Rectal smooth muscle tissue (tissue), 1 donor: ENCODE measurements around the gene SNRPD3.
"Not testable (repeated sequence)": the region's sequence is repeated elsewhere in the genome, so short reads cannot be mapped to it uniquely, and the experiment has no call there.

ENCODE experiments used
- H3K27ac ChIP-seq: one replicate; pipeline ENCODE4 v1.7.0; 2013; ENCODE audit warnings: low read depth, low read length, inconsistent platforms
- H3K27me3 ChIP-seq: one replicate; pipeline ENCODE4 v1.7.0; 2013; ENCODE audit warnings: low read length; ENCODE audit not compliant: control insufficient read depth, insufficient read depth
- H3K36me3 ChIP-seq: one replicate; pipeline ENCODE4 v1.7.0; 2013; ENCODE audit warnings: low read length; ENCODE audit not compliant: control insufficient read depth, insufficient read depth
- H3K4me1 ChIP-seq: one replicate; pipeline ENCODE4 v1.7.0; 2013; ENCODE audit warnings: low read length; ENCODE audit not compliant: control insufficient read depth, insufficient read depth
- H3K4me3 ChIP-seq: one replicate; pipeline ENCODE4 v1.7.0; 2013; ENCODE audit warnings: low read length
- H3K9ac ChIP-seq: one replicate; pipeline ENCODE4 v1.7.0; 2013; ENCODE audit warnings: low read length

SNRPD3 gene

GRCh38 chr22:24601217-24602104 lies 45.7 kb downstream of the SNRPD3 start:
- H3K9ac ChIP-seq: no peak overlapping the region
- H3K27me3 ChIP-seq: no peaks in the 10 kb centered on the region
- H3K27ac ChIP-seq: no peak overlapping the region
- no peak overlapping the region for H3K4me3 ChIP-seq
- H3K36me3 ChIP-seq: no peaks in the 10 kb centered on the region
- no peaks in the 10 kb centered on the region for H3K4me1 ChIP-seq

GRCh38 chr22:24602105-24602749 lies 46.4 kb downstream of the SNRPD3 start:
- H3K27me3 ChIP-seq, H3K9ac ChIP-seq, H3K4me1 ChIP-seq, H3K4me3 ChIP-seq, H3K36me3 ChIP-seq, H3K27ac ChIP-seq: not testable (repeated sequence)

- H3K36me3 ChIP-seq, H3K27me3 ChIP-seq, H3K4me1 ChIP-seq, H3K9ac ChIP-seq, H3K4me3 ChIP-seq: not testable (repeated sequence)
- peak within 1 kb of the TSS; percentile 24 for H3K27ac ChIP-seq
These were observed 47.3 kb downstream of the SNRPD3 start, which contains the start of gene GGT1 for GRCh38 chr22:24602847-24603769. GGT1 (plus strand) TSS chr22:24603193; CDS start chr22:24611082, 7,889 bp downstream.

- not testable (repeated sequence) for H3K27me3 ChIP-seq, H3K4me3 ChIP-seq, H3K9ac ChIP-seq, H3K36me3 ChIP-seq, H3K4me1 ChIP-seq
- peak overlapping the region; percentile 24 for H3K27ac ChIP-seq
These were observed 48.2 kb downstream of the SNRPD3 start for GRCh38 chr22:24603770-24604629.

GRCh38 chr22:24606340-24606739 lies 50.5 kb downstream of the SNRPD3 start:
- H3K4me3 ChIP-seq, H3K36me3 ChIP-seq, H3K27me3 ChIP-seq, H3K9ac ChIP-seq, H3K27ac ChIP-seq, H3K4me1 ChIP-seq: not testable (repeated sequence)

GRCh38 chr22:24607429-24607983 lies 51.7 kb downstream of the SNRPD3 start:
- not testable (repeated sequence) for H3K4me3 ChIP-seq, H3K9ac ChIP-seq, H3K4me1 ChIP-seq, H3K27me3 ChIP-seq, H3K36me3 ChIP-seq, H3K27ac ChIP-seq

- not testable (repeated sequence) for H3K9ac ChIP-seq, H3K4me1 ChIP-seq, H3K27me3 ChIP-seq, H3K4me3 ChIP-seq, H3K27ac ChIP-seq, H3K36me3 ChIP-seq
These were observed 52.5 kb downstream of the SNRPD3 start for GRCh38 chr22:24608327-24608726.

- not testable (repeated sequence) for H3K4me3 ChIP-seq, H3K9ac ChIP-seq, H3K36me3 ChIP-seq, H3K27me3 ChIP-seq, H3K27ac ChIP-seq, H3K4me1 ChIP-seq
These were observed 54.1 kb downstream of the SNRPD3 start for GRCh38 chr22:24609888-24610287.

GRCh38 chr22:24614794-24615193 lies 59.0 kb downstream of the SNRPD3 start:
- not testable (repeated sequence) for H3K27ac ChIP-seq, H3K27me3 ChIP-seq, H3K9ac ChIP-seq, H3K36me3 ChIP-seq, H3K4me3 ChIP-seq, H3K4me1 ChIP-seq

- not testable (repeated sequence) for H3K36me3 ChIP-seq, H3K4me3 ChIP-seq, H3K9ac ChIP-seq, H3K27me3 ChIP-seq, H3K27ac ChIP-seq, H3K4me1 ChIP-seq
These were observed 65.4 kb downstream of the SNRPD3 start for GRCh38 chr22:24621244-24621643.

GRCh38 chr22:24622596-24622995 lies 66.8 kb downstream of the SNRPD3 start:
- not testable (repeated sequence) for H3K4me3 ChIP-seq, H3K27ac ChIP-seq, H3K27me3 ChIP-seq, H3K9ac ChIP-seq, H3K4me1 ChIP-seq, H3K36me3 ChIP-seq
